Muscle of leg (tissue), 11 donors: ENCODE results near the gene TEAD2. TPM values are rescaled to one million over a fixed set of nuclear protein-coding genes. Genes with fewer than 3 reads are reported as not detected.

Experiments used
- DNase-seq: peaks from one replicate; pipeline ENCODE4 v3.0.0; 2013
- H3K27ac ChIP-seq: one replicate; pipeline ENCODE4 v1.5.1; 2013; ENCODE audit warnings: mild to moderate bottlenecking, low read length, control low read depth
- H3K27me3 ChIP-seq: one replicate; pipeline ENCODE4 v1.6.1; 2013; ENCODE audit warnings: low read length; ENCODE audit not compliant: control insufficient read depth, insufficient read depth
- H3K36me3 ChIP-seq: one replicate; pipeline ENCODE4 v1.6.1; 2013; ENCODE audit warnings: low read length; ENCODE audit not compliant: control insufficient read depth, insufficient read depth
- H3K4me1 ChIP-seq: one replicate; pipeline ENCODE4 v1.6.1; 2013; ENCODE audit warnings: low read length; ENCODE audit not compliant: control insufficient read depth, insufficient read depth
- H3K4me3 ChIP-seq: one replicate; pipeline ENCODE4 v1.5.1; 2013; ENCODE audit warnings: low read length, control low read depth
- H3K9me3 ChIP-seq: replicated peaks from 2 replicates; pipeline ENCODE4 v1.6.1; 2013; ENCODE audit warnings: low read depth, low read length; ENCODE audit not compliant: control insufficient read depth
- WGBS: methylation state at CpG from one replicate; pipeline ENCODE4 v1.1.5; 2013; ENCODE audit warnings: missing lambda C conversion rate; ENCODE audit not compliant: insufficient coverage; 5-methylcytosine and 5-hydroxymethylcytosine counted together
- polyA plus RNA-seq, 8 donors: library from polyadenylated mRNA; unstranded; fragments of 120-200 nt; gene quantifications; one replicate each; pipeline versions ENCODE4 v1.2.1 to v1.2.3, GENCODE V29; 2013; ENCODE audit warnings: inconsistent platforms in 1 of 8, low replicate concordance in 1 of 8; ENCODE audit not compliant: insufficient read length in 8 of 8, insufficient read depth in 1 of 8
- total RNA-seq: library from RNA; stranded (reverse); fragments of 120-200 nt; gene quantifications from one replicate; pipeline ENCODE4 v1.2.4, GENCODE V29; 2013

The TEAD2 gene
- total and polyA plus RNA-seq, 9 donors, result 43.0 to 82.6 (median 74.0) TPM

GRCh38 chr19:49364083-49364737 lies 2.0 kb upstream of the TEAD2 start:
- DNase-seq, result no peak
- Histone ChIP-seq H3K36me3 (peaks cover 5% of the 10 kb centered on the region), H3K4me3 (peak overlapping the region; percentile 100), H3K27ac (peak overlapping the region; percentile 96), H3K9me3 (peaks cover 6% of the 10 kb centered on the region), H3K4me1 (peaks cover 30% of the 10 kb centered on the region), H3K27me3 (peaks cover 2% of the 10 kb centered on the region)
- 64% methylated on average over 19 of the region's 27 CpGs for WGBS

- Histone ChIP-seq H3K27ac (peak within 1 kb of the TSS; percentile 96), H3K4me3 (peak within 1 kb of the TSS; percentile 100), H3K4me1 (peaks cover 30% of the 10 kb centered on the region), H3K9me3 (no peaks in the 10 kb centered on the region), H3K27me3 (peaks cover 2% of the 10 kb centered on the region), H3K36me3 (peaks cover 13% of the 10 kb centered on the region)
- peak; percentile 98 for DNase-seq
- 1% methylated on average over 44 of the region's 46 CpGs for WGBS
Measured at GRCh38 chr19:49363268-49364082, 1.3 kb upstream of the TEAD2 start, which contains the start of gene DKKL1. DKKL1 (plus strand) TSS chr19:49363877; CDS start chr19:49363999, 122 bp downstream.

- Histone ChIP-seq H3K4me3 (peak overlapping the region; percentile 100), H3K4me1 (peaks cover 30% of the 10 kb centered on the region), H3K27ac (peak overlapping the region; percentile 96), H3K27me3 (peaks cover 2% of the 10 kb centered on the region), H3K36me3 (peaks cover 19% of the 10 kb centered on the region), H3K9me3 (no peaks in the 10 kb centered on the region)
- WGBS, result 0% methylated on average over 13 of the region's 14 CpGs
- peak; percentile 80 for DNase-seq
Measured at GRCh38 chr19:49362929-49363267, 682 bp upstream of the TEAD2 start.

GRCh38 chr19:49361438-49362047 lies 673 bp downstream of the TEAD2 start:
- H3K4me3 ChIP-seq, result peak overlapping the region; percentile 100
- peaks cover 42% of the 10 kb centered on the region for H3K4me1 ChIP-seq
- H3K27me3 ChIP-seq, result peaks cover 2% of the 10 kb centered on the region
- peak; percentile 96 for DNase-seq
- H3K9me3 ChIP-seq, result no peaks in the 10 kb centered on the region
- peak overlapping the region; percentile 96 for H3K27ac ChIP-seq
- under 1% methylated on average over 26 of the region's 27 CpGs for WGBS
- H3K36me3 ChIP-seq, result peaks cover 32% of the 10 kb centered on the region

GRCh38 chr19:49359851-49360820 lies 2.1 kb downstream of the TEAD2 start:
- H3K36me3 ChIP-seq, result peaks cover 45% of the 10 kb centered on the region
- peaks cover 49% of the 10 kb centered on the region for H3K4me1 ChIP-seq
- peaks cover 2% of the 10 kb centered on the region for H3K27me3 ChIP-seq
- H3K4me3 ChIP-seq, result no peak overlapping the region
- H3K27ac ChIP-seq, result peak overlapping the region; percentile 96
- WGBS, result 19% methylated on average over 4 of the region's 17 CpGs
- DNase-seq, result peak; percentile 83
- H3K9me3 ChIP-seq, result no peaks in the 10 kb centered on the region

- Histone ChIP-seq H3K27ac (peak overlapping the region; percentile 80), H3K4me1 (peaks cover 31% of the 10 kb centered on the region), H3K9me3 (no peaks in the 10 kb centered on the region), H3K36me3 (peaks cover 69% of the 10 kb centered on the region), H3K27me3 (no peaks in the 10 kb centered on the region), H3K4me3 (no peak overlapping the region)
- 63% methylated on average over 8 of the region's 9 CpGs for WGBS
- no peak for DNase-seq
Measured at GRCh38 chr19:49357186-49357585, 5.0 kb downstream of the TEAD2 start.

GRCh38 chr19:49356382-49356781 lies 5.8 kb downstream of the TEAD2 start:
- peaks cover 31% of the 10 kb centered on the region for H3K4me1 ChIP-seq

GRCh38 chr19:49355909-49356353 lies 6.3 kb downstream of the TEAD2 start:
- Histone ChIP-seq H3K9me3 (no peaks in the 10 kb centered on the region), H3K27ac (peak overlapping the region; percentile 80), H3K27me3 (no peaks in the 10 kb centered on the region), H3K36me3 (peaks cover 81% of the 10 kb centered on the region), H3K4me3 (no peak overlapping the region), H3K4me1 (peaks cover 30% of the 10 kb centered on the region)
- DNase-seq, result peak; percentile 85
- WGBS, result 10% methylated on average over 2 of the region's 12 CpGs

More at GRCh38 chr19:49356382-49356781, 5.8 kb downstream of the TEAD2 start:
- H3K27me3 ChIP-seq, result no peaks in the 10 kb centered on the region
- peak overlapping the region; percentile 80 for H3K27ac ChIP-seq
- H3K4me3 ChIP-seq, result no peak overlapping the region
- DNase-seq, result peak; percentile 62
- H3K36me3 ChIP-seq, result peaks cover 77% of the 10 kb centered on the region
- no peaks in the 10 kb centered on the region for H3K9me3 ChIP-seq
- 34% methylated on average over 2 of the region's 7 CpGs for WGBS

GRCh38 chr19:49349567-49349966 lies 12.6 kb downstream of the TEAD2 start:
- no peak for DNase-seq
- Histone ChIP-seq H3K4me1 (no peaks in the 10 kb centered on the region), H3K4me3 (no peak overlapping the region), H3K9me3 (no peaks in the 10 kb centered on the region), H3K27me3 (no peaks in the 10 kb centered on the region), H3K36me3 (peaks cover 89% of the 10 kb centered on the region), H3K27ac (no peak overlapping the region)
- WGBS, result 100% methylated on average over 1 of the region's 2 CpGs
